ENCODE results near the gene IDUA.
"Not testable (repeated sequence)": the region's sequence is repeated elsewhere in the genome, so short reads cannot be mapped to it uniquely, and the experiment has no call there.

The IDUA gene

DNA sequence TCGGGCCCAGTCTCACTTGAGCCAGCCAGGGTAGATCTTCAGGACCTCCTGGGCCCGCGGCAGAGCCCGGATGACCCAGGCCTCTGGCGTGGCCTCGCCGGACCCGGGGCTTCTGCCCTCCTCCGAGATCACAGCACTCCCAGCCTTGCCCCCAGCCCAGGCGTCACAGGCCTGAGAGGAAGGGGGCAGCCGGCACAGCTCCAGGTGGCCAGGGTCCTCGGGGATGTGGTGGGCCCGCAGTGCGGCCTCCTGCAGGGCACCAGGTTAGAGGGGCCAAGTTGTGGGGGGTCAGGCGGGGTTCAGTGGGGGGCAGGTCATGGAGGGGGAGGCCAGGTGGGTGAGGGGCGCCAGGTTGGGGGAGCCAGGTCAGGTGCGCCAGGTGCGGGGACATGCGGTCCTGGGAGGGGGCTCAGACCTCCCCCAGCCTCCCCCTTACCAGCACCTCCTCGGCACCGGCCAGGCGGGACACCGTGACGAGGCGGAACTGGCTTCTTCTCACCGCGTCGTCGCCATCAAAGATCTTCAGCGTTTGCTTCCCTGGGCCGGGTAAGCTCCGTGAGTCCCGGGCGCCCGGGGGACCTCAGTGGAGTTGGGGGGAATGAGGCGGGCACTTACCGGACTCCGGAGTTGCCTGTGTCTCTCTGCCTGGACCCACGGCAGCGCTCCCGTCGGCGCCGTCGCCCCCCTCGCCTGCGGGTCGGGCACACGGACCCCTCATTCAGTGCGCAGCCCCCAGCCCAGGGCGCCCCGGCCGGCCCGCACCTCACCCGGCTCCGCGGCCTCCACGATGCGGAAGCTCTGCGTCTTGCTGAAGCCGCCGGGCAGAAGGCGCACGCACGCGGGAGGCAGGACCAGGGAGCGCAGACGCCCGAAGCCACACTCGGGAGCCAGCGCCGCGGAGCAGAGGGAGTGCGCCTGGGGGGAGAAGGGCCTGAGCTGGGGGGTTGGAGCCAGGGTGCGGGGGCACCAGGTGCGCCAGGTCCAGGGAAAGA, 19.4 kb upstream of the IDUA start:
- DNase-seq (ENCODE audit: low spot score): no peak

GRCh38 chr4:968221-968620, 18.6 kb upstream of the IDUA start:
- no peak for DNase-seq (ENCODE audit: low spot score)

DNA sequence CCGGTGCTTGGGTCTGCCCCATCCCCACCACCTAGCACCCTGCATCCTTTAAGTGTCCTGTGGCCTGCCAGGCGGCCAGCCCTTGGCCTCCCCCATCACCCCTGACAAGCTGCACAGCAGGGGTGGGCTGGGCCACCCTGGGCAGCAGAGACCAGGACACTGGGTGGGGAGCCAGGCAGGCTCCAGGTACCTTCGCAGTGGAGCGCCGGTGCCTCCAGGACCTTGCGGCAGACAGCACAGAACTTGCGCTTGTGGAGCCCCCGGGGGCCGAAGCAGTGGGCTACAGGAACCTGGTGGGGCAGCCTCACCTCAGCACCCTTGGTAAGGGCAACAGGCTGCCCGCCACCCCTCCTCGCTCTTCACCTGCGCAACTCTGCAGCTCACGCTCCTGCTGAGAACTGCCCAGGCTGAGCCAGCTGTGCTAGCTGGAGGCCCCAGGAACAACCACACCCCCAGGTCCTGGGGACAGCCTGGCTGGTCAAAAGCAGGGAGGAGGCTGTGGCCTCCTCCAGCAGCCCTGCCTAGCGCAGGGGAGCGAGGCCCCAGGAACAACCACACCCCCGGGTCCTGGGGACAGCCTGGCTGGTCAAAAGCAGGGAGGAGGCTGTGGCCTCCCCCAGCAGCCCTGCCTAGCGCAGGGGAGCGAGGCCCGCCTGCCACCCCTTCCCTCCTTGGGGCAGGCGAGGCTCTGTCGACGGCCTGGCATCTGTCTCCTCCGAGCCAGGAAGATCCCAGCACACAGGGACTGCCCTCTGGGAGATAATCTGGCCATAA, 18.0 kb upstream of the IDUA start:
- DNase-seq (ENCODE audit: low spot score): no peak

DNA sequence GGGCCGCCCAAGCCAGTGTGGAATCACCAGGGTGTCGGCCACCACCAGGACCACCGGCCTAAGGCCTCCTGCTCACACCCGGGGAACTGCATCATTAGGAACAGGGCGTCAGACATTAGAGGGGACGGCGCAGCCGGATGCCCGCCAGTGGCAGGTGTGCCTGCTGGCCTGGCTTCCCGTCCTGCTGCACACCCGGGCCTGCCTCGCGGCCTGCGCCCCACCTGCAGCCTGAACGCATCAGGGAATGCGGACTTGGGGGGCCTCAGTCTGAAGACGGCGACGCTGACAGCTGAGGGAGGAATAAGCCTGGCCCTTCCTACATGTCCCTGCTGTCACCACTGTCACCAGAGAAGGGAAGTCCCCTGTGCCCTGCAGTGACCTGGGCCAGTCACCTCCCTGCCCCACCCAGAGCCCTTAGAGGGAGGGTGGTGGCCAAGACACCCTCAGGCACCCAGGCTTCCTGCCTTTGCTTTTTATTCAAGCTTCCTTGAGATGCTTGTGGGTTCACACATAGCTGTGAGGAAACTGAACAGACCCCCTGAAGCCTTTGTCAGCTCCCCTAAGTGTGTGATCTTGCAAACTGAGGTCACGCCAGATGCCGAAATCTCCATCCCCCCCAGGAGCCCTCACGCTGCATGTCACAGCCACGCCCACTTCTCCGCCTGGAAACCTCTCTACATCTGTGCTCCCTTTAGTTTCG, 16.6 kb upstream of the IDUA start:
- DNase-seq (ENCODE audit: low spot score): peak; percentile 62

- no peak for DNase-seq (ENCODE audit: low spot score)
Observed at GRCh38 chr4:970854-971520, 15.9 kb upstream of the IDUA start.

GRCh38 chr4:971666-972500, 15.0 kb upstream of the IDUA start:
- no peak for DNase-seq (ENCODE audit: low spot score)

DNA sequence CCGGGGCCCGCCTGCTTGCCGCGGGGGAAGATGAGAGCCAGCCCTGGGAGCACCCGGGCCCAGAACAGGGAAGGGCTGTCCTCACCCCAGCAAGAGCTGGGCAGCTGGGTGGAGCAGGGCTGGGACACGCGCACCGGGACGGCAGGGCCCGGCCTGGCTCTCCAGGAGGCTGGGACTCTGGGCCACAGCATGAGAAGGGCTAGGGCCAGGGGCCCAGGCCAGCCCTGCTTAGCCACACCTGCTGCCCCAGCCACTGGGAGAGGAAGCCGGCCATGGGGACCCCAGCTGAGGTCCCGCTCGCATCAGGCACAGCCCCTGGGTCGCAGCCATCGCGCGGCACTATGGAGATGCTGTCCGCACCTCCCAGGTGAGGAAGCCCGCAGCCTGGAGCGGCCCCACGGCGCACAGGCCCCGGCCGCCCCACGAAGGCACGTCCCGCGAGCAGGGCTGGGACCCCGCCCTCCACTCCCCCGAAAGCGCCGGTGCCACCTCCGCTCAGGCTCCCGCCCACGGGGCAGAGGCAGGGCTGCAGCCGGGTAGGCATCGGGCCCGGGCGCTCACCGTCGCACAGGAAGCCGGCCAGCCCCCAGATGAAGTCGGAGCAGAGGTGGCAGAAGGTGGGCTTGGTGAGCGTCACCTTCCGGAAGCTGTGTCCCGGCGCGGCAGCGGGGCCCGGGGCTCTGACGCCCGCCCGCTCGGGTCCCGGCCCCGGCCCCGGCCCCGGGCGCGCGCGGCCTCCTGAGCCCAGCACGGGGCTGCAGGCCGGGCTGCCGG, 14.0 kb upstream of the IDUA start:
- peak; percentile 52 for DNase-seq (ENCODE audit: low spot score)

DNA sequence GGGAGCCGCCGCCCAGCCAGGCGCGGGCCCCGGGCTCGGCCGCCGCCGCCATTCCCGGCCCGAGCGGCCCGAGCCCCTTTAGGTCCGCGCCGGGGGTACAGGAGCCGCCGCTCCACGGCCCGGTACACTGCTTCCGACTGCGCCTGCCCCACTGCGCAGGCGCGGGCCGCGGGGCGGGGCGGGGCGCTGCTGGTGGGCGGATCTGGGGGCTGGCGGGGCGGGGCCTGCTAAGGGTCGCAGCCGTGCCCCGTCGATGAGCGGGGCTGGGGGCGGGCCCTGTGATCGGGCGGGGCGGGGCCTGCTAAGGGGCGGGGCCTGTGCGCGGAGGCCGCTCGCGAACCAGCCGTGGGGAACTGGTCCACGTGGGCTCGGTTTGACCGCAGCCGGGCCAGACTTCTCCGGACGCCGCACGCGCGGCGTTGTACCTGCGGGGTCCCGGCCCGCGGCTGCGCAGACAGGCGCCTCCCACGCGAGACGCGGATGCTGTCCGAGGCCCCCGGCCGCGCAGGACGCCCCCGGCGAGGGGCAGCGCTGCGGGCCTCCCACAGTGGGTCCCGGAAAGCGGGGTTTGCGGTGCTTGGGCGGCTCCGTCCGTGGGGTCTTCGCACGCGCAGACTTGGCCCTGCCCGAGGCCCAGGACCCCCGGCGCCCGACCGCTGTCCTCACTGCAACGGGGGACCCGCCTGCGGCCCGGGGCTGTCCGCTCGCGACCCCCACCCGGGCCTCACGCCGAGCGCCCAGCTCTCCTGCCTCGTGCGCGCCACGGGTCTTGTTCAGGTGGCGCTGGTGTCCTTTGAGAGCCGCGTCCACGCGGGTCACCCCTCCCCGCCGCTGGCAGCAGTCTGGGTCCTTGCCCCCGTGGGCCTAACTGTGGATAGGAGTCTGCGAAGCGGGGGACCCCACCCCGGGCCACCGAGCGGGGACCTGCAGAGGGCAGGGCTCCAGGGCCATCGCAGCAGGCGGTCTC, 13.1 kb upstream of the IDUA start, which contains the start of gene DGKQ:
DGKQ (minus strand) TSS at position 139 of the 967 bp plus-strand sequence; CDS start at position 52, 87 bp downstream.
- DNase-seq (ENCODE audit: low spot score): peak; percentile 90

DNA sequence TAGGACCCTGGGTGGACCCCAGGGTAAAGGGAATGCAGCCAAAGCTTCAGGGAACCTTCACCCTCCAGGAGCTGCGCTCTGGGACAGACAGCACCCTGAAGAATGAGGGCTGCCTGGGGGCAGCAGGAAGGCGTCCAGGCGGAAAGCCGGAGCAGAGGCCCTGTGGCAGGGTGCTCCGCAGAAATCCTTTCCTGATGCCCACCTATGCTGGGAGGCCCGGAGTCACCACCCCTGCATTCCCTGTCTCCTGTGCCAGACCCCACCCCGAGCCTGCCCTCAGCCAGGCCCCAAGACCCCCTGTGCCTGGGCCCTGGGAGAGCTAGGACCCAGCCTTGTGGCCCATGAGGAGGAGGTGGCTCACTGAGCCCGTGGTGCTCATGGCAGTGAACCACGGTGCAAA, 12.2 kb upstream of the IDUA start:
- no peak for DNase-seq (ENCODE audit: low spot score)

- DNase-seq (ENCODE audit: low spot score): not testable (repeated sequence)
Observed at GRCh38 chr4:976016-976415, 10.8 kb upstream of the IDUA start.

DNA sequence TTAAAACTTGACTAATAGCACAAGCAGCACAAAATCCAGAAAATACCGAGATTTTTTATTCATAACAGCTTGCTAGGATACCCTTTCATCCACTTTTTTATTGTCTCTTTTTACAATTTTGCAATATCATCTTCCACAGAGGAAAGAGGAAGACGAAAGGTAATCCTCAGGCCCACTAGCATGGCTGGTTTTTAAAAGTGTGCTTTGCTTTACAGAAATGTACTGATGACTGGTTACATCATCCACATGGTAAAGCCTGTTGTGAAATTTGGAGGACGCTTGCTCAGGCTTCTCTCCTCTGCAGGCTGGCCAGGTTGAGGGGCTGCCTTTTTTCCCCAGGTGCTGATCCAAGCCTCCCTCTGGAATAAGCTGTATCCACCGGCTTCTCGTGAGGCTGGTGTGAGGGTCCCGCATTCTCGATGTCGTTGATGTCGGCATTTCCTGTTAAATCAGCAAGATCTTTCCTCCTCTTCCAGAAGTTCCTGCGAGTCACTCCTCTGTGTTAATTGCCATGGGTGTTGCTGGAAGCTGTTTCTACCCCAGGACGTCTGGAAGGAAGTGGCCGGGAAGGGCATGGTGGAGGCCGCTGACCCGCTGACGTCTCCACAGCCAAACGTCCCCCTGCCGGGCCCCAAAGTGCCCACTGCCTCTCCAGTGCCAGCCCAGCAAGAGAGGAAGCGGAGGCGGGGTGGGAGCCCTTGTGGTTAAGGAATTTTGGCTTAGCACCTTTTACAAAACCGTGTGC, 7.7 kb upstream of the IDUA start:
- no peak for DNase-seq (ENCODE audit: low spot score)

DNA sequence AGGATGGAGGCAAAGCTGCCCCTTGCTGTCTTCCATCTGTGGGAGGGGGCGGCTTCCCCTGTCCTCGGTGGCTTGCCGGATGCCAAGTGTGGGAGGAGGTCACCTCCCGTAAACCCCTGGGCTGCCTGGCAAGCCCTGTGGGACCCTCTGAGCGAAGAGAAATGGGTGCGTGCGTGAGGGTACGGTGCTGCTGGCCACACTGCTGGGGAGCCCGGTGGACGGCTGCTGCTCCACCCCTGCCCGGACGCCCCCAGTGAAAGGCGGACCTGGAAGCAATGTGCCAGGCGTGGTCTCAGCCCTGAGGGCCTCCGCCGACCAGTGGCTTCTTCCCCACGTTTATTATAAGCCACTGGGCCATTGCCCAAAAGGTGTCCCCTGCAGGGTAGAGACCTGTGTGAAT, 4.6 kb upstream of the IDUA start:
- no peak for DNase-seq (ENCODE audit: low spot score)

DNA sequence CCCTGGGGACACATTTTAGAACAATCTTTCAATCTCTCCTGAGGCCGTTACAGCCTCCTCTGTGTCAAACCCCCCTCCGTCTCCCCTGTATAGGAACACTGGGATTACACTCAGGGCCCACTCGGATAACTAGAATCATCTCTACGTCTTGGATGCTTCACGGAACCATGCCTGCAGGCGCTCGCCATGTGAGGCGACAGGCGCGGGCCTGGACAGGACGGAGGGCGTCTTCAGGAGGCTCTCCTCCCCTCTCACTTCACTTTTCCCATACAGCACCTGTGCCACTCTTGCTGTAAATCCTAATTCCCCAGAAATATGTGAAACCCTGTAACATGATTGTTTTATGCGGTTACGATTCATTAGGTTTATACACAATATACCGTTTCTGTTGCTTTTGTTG, 4.0 kb upstream of the IDUA start:
- DNase-seq (ENCODE audit: low spot score): no peak

DNA sequence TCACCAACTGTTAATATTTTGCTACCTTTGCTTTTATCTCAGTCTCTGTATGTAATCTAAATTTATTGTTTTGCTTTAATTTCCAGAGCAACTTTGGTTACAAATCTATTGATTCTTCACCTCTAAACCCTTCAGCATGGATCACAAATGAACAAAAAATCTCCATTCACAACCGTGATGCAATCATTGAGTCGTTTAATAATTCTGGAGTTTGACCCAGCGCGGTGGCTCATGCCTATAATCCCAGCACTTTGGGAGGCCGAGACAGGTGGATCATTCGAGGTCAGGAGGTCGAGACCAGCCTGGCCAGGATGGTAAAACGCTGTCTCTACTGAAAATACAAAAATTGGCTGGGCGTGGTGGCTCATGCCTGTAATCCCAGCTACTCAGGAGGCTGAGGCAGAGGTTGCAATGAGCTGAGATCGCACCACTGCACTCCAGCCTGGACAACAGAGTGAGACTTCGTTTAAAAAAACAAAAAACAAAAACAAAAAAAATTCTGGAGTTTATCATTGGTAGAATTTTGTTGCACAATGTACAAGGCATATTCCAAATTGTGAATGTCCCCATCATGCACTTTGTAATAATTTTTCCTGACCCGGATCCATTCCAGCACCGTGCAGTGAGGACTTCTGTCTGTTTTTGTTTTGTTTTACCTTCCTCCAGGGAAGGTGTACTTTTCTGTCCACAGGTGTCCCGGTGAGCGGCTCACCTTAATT, 2.3 kb upstream of the IDUA start:
- no peak for DNase-seq (ENCODE audit: low spot score)

- peak; percentile 67 for DNase-seq (ENCODE audit: low spot score)
Observed at GRCh38 chr4:985123-985830, 1.6 kb upstream of the IDUA start.

DNA sequence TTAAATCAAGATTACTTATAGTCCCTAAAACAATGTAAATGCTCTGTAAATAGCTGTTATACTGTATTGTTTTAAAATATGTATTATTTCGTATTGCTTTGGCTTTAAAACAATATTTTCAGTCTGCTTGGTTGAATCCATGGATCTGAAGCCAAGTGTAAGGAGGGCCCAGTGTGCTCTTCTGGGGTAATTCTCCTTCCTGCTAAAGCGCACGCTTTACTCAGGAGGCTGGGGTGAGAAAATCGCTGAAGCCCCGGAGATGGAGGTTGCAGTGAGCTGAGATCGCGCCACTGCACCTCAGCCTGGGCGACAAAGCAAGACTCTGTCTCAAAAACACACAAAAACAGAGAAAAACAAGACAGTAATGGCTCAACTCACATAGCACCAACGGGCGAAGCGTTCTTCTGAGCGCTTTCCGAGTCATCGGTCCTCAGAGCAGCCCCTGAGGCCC, 391 bp upstream of the IDUA start:
- DNase-seq (ENCODE audit: low spot score): no peak
